ENCODE data around the gene ARL6IP4. TPM values are rescaled to one million over a fixed set of nuclear protein-coding genes. Genes with fewer than 3 reads are reported as not detected.

Gene ARL6IP4
- total RNA-seq, 2 donors from 2014 or later, result 157 to 284 TPM

GRCh38 chr12:122974892-122975789 lies 5.3 kb upstream of the ARL6IP4 start, which contains the start of gene OGFOD2:
OGFOD2 (plus strand) TSS chr12:122975244; CDS start chr12:122975252, 8 bp downstream.
- DNase-seq (ENCODE audit: low spot score), result peak; percentile 91
- Histone ChIP-seq H3K36me3 (no peaks in the 10 kb centered on the region), H3K4me1 (peaks cover 0 to 53% of the 10 kb centered on the region in 2 donors), H3K27me3 (no peaks in the 10 kb centered on the region), H3K27ac (peak within 1 kb of the TSS; percentile 97 to 99), H3K9me3 (no peaks in the 10 kb centered on the region), H3K4me3 (peak within 1 kb of the TSS; percentile 91 to 98)
- TF ChIP-seq CTCF (IDR thresholded peaks at IDR 0.05), result no peak

GRCh38 chr12:122975790-122976647 lies 4.5 kb upstream of the ARL6IP4 start:
- H3K27ac ChIP-seq, result peak overlapping the region in 1 of 2 donors; percentile 99
- peaks cover 0 to 55% of the 10 kb centered on the region in 2 donors for H3K4me1 ChIP-seq
- H3K9me3 ChIP-seq, result no peaks in the 10 kb centered on the region
- no peaks in the 10 kb centered on the region for H3K36me3 ChIP-seq
- peak overlapping the region; percentile 91 to 98 for H3K4me3 ChIP-seq
- DNase-seq (ENCODE audit: low spot score), result no peak
- no peak for TF ChIP-seq CTCF (IDR thresholded peaks at IDR 0.05)
- no peaks in the 10 kb centered on the region for H3K27me3 ChIP-seq

GRCh38 chr12:122976648-122976975 lies 3.9 kb upstream of the ARL6IP4 start:
- TF ChIP-seq CTCF (IDR thresholded peaks at IDR 0.05), result no peak
- peaks cover 0 to 61% of the 10 kb centered on the region in 2 donors for H3K4me1 ChIP-seq
- H3K27ac ChIP-seq, result no peak overlapping the region
- H3K9me3 ChIP-seq, result no peaks in the 10 kb centered on the region
- H3K4me3 ChIP-seq, result peak overlapping the region in 1 of 2 donors; percentile 98
- no peak for DNase-seq (ENCODE audit: low spot score)
- no peaks in the 10 kb centered on the region for H3K36me3 ChIP-seq
- no peaks in the 10 kb centered on the region for H3K27me3 ChIP-seq

GRCh38 chr12:122977153-122977552 lies 3.3 kb upstream of the ARL6IP4 start:
- no peak for DNase-seq (ENCODE audit: low spot score)
- no peak overlapping the region for H3K4me3 ChIP-seq
- TF ChIP-seq CTCF (IDR thresholded peaks at IDR 0.05), result no peak
- H3K36me3 ChIP-seq, result peaks cover under 1% of the 10 kb centered on the region
- H3K27me3 ChIP-seq, result no peaks in the 10 kb centered on the region
- peaks cover 0 to 67% of the 10 kb centered on the region in 2 donors for H3K4me1 ChIP-seq
- H3K9me3 ChIP-seq, result no peaks in the 10 kb centered on the region
- no peak overlapping the region for H3K27ac ChIP-seq

GRCh38 chr12:122977655-122978392 lies 2.7 kb upstream of the ARL6IP4 start:
- DNase-seq (ENCODE audit: low spot score), result no peak
- Histone ChIP-seq H3K4me1 (peaks cover 0 to 73% of the 10 kb centered on the region in 2 donors), H3K9me3 (no peaks in the 10 kb centered on the region), H3K27ac (no peak overlapping the region), H3K27me3 (no peaks in the 10 kb centered on the region), H3K36me3 (peaks cover 7% of the 10 kb centered on the region), H3K4me3 (no peak overlapping the region)
- no peak for TF ChIP-seq CTCF (IDR thresholded peaks at IDR 0.05)
